SK-N-MC (cell line): ENCODE results near the gene KCND2.

ENCODE experiments used
- EZH2 ChIP-seq: fragments of 200-600 bp; sonication (generic); IDR thresholded peaks from one replicate; pipeline ENCODE4 v1.6.1; 2017; ENCODE audit warnings: antibody characterized with exemption
- FOXP2 ChIP-seq: optimal IDR thresholded peaks from 2 replicates; pipeline ENCODE3; 2011; ENCODE audit warnings: mild to moderate bottlenecking, moderate library complexity; ENCODE audit not compliant: insufficient read depth; ENCODE audit errors: extremely low read length, control extremely low read depth
- POLR2AphosphoS5 ChIP-seq: IDR thresholded peaks from 2 replicates; pipeline ENCODE4 v1.6.1; 2012; ENCODE audit warnings: mild to moderate bottlenecking, low read depth, low read length, borderline replicate concordance

DNA sequence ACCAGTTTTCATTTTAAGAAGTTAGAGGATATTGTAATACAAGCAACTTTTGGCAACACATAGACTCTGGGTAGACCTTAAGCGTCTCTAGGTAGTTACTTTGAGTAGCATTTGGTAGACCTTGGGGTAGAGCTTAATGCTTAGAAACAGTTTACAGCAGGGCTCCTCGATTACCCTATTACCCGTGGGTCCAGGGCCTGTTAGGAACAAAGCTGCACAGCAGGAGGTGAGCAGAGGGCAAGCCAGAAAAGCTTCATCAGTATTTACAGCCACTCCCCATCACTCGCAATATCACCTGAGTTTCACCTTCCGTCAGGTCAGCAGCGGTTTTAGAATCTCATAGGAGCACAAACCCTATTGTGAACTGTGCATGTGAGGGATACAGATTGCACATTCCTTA lies 411.5 kb downstream of the KCND2 start:
- TF ChIP-seq POLR2AphosphoS5 (no peak), EZH2 (no peak), FOXP2 (no peak)
